Spleen (tissue), 11 donors: ENCODE results near the gene LRRC7. TPM values are rescaled to one million over a fixed set of nuclear protein-coding genes. Genes with fewer than 3 reads are reported as not detected.
A peak's percentile ranks its signal among the peaks of the same experiment; 100 is the strongest.

Source experiments
- DNase-seq: peaks from one replicate; pipeline ENCODE4 v3.0.0-alpha.2; 2020
- H3K27ac ChIP-seq, 8 donors: fragments of 200-600 bp; sonication (generic) in 7 of 8; 1 replicate in 4 of 8; 2 replicates in 4 of 8; pipeline versions ENCODE4 v1.5.0 to v1.8.0; 2016 to 2021; ENCODE audit warnings: inconsistent platforms in 4 of 8, mild to moderate bottlenecking in 4 of 8, moderate library complexity in 1 of 8
- H3K27me3 ChIP-seq, 7 donors: fragments of 200-600 bp; sonication (generic) in 6 of 7; replicated peaks in 1 of 7; 1 replicate in 4 of 7; 2 replicates in 3 of 7; pipeline versions ENCODE4 v1.5.0 to v1.8.0; 2016 to 2021; ENCODE audit warnings: inconsistent platforms in 3 of 7, mild to moderate bottlenecking in 1 of 7
- H3K36me3 ChIP-seq, 6 donors: fragments of 200-600 bp; sonication (generic) in 5 of 6; 1 replicate in 4 of 6; 2 replicates in 2 of 6; pipeline versions ENCODE4 v1.5.0 to v1.8.0; 2016 to 2021; ENCODE audit warnings: inconsistent platforms in 2 of 6
- H3K4me1 ChIP-seq, 6 donors: fragments of 200-600 bp; sonication (generic) in 5 of 6; 1 replicate in 3 of 6; 2 replicates in 3 of 6; pipeline versions ENCODE4 v1.5.0 to v1.8.0; 2016 to 2021; ENCODE audit warnings: inconsistent platforms in 3 of 6
- H3K4me3 ChIP-seq, 8 donors: fragments of 200-600 bp; sonication (generic) in 7 of 8; 1 replicate in 4 of 8; 2 replicates in 4 of 8; pipeline versions ENCODE4 v1.5.0 to v1.8.0; 2016 to 2021; ENCODE audit warnings: inconsistent platforms in 4 of 8, mild to moderate bottlenecking in 4 of 8, moderate library complexity in 2 of 8
- H3K9me3 ChIP-seq, 8 donors: fragments of 200-600 bp; sonication (generic) in 7 of 8; 1 replicate in 4 of 8; 2 replicates in 4 of 8; pipeline versions ENCODE4 v1.5.0 to v1.8.0; 2016 to 2021; ENCODE audit warnings: inconsistent platforms in 4 of 8
- CTCF ChIP-seq, 11 experiments: fragments of 200-600 bp in 7 of 11; fragments of 450-650 bp in 4 of 11; sonication (generic) in 4 of 11; IDR thresholded peaks in 8 of 11; conservative IDR thresholded peaks in 3 of 11; 1 replicate in 7 of 11; 2 replicates in 4 of 11; pipeline versions ENCODE4 v1.4.0 to v1.8.0; 2016 to 2021; ENCODE audit warnings: antibody characterized with exemption in 11 of 11, inconsistent platforms in 4 of 11, mild to moderate bottlenecking in 1 of 11
- POLR2A ChIP-seq, 3 donors: fragments of 450-650 bp; IDR thresholded peaks; one replicate each; pipeline ENCODE4 v1.5.1; 2017; ENCODE audit warnings: antibody characterized with exemption in 3 of 3, mild to moderate bottlenecking in 1 of 3
- POLR2AphosphoS5 ChIP-seq, 3 donors: sonication (generic); formaldehyde crosslinking; IDR thresholded peaks; one replicate each; pipeline ENCODE4 v1.5.1; 2017; ENCODE audit warnings: antibody characterized with exemption in 3 of 3
- WGBS, 5 donors: extraction: QIAGEN DNeasy Blood & Tissue Kit in 3 of 5; methylation state at CpG; one replicate each; pipeline versions ENCODE4 v1.1.5 to v1.1.7; 2013 to 2018; 5-methylcytosine and 5-hydroxymethylcytosine counted together
- intact Hi-C: fragments of 100-400 bp; cut with DNase I; formaldehyde crosslinking; loops from one replicate; pipeline ENCODE4 v1.15.0; 2023; ENCODE audit warnings: low total_unique reads
- polyA plus RNA-seq, 3 donors: library from polyadenylated mRNA; stranded (reverse); fragments of 200-250 nt; gene quantifications; one replicate each; pipeline ENCODE4 v1.2.1, GENCODE V29; 2013
- total RNA-seq, 7 donors: library from RNA; depleted of rRNA in 3 of 7; stranded (reverse); fragments of >200 nt in 3 of 7; fragmentation: NEBNext Ultra II Directional in 4 of 7; extraction: Animal tissue kit (Norgen Biotek cat#: 25700) in 4 of 7; gene quantifications; one replicate each; pipeline versions ENCODE4 v1.1.0 to v1.2.1, GENCODE V29; 2016 to 2021
- donor health status: healthy with polysubstance abuse.
- donor health status: DM: no; HTN: no; CAD: no; lungs with moderate emphysema.
- donor health status: DM: no; HTN: no; CAD: no.
- donor health status: Bipolar disorder and iron deficiency.
- donor health status: healthy.
- donor health status: DM: no; HTN: no; CAD: no.
- donor health status: DM: yes; HTN: yes; CAD: no.

LRRC7 gene
- total and polyA plus RNA-seq, 10 donors = 0.02 to 0.63 (median 0.13) TPM; not detected in 4

GRCh38 chr1:69911301-69911801, 343.6 kb downstream of the LRRC7 start:
- Histone ChIP-seq H3K4me3 (no peak overlapping the region), H3K4me1 (peaks cover 0 to 12% (median 0%) of the 10 kb centered on the region in 6 donors), H3K9me3 (peaks cover 0 to 3% (median 0%) of the 10 kb centered on the region in 8 donors), H3K27me3 (no peaks in the 10 kb centered on the region), H3K27ac (peak overlapping the region in 3 of 8 donors; percentile 26 to 55 (median 39)), H3K36me3 (no peaks in the 10 kb centered on the region)
- TF ChIP-seq CTCF (IDR thresholded peaks at IDR 0.05 in 8 of 11, conservative IDR thresholded peaks at IDR 0.05 in 3 of 11) (no peak), POLR2AphosphoS5 (IDR thresholded peaks at IDR 0.05) (no peak), POLR2A (IDR thresholded peaks at IDR 0.05) (no peak)
- DNase-seq = no peak
- intact Hi-C loops = no loop called here
- 11 to 61% (median 26%) methylated on average over 1 of the region's 1 CpG for WGBS, 5 donors

- H3K4me1 ChIP-seq = peaks cover 0 to 12% (median 0%) of the 10 kb centered on the region in 6 donors
- 60 to 78% (median 74%) methylated on average over 1 of the region's 1 CpG for WGBS, 5 donors
- intact Hi-C loops = no loop called here
- peaks cover 0 to under 1% (median 0%) of the 10 kb centered on the region in 8 donors for H3K9me3 ChIP-seq
- no peaks in the 10 kb centered on the region for H3K27me3 ChIP-seq
- no peak overlapping the region for H3K27ac ChIP-seq
- DNase-seq = no peak
- TF ChIP-seq POLR2AphosphoS5 (IDR thresholded peaks at IDR 0.05) (no peak), CTCF (IDR thresholded peaks at IDR 0.05 in 8 of 11, conservative IDR thresholded peaks at IDR 0.05 in 3 of 11) (no peak), POLR2A (IDR thresholded peaks at IDR 0.05) (no peak)
- no peak overlapping the region for H3K4me3 ChIP-seq
- H3K36me3 ChIP-seq = no peaks in the 10 kb centered on the region
Measured at GRCh38 chr1:69913977-69914376, 346.3 kb downstream of the LRRC7 start.

GRCh38 chr1:69914976-69915765, 347.4 kb downstream of the LRRC7 start:
- Histone ChIP-seq H3K4me3 (no peak overlapping the region), H3K9me3 (peaks cover 0 to 12% (median 0%) of the 10 kb centered on the region in 8 donors), H3K4me1 (peaks cover 0 to 12% (median 0%) of the 10 kb centered on the region in 6 donors), H3K27ac (no peak overlapping the region), H3K36me3 (no peaks in the 10 kb centered on the region), H3K27me3 (no peaks in the 10 kb centered on the region)
- TF ChIP-seq POLR2AphosphoS5 (IDR thresholded peaks at IDR 0.05) (no peak), POLR2A (IDR thresholded peaks at IDR 0.05) (no peak), CTCF (IDR thresholded peaks at IDR 0.05 in 8 of 11, conservative IDR thresholded peaks at IDR 0.05 in 3 of 11) (no peak)
- 44 to 59% (median 56%) methylated on average over 5 of the region's 5 CpGs for WGBS, 5 donors
- no peak for DNase-seq
- intact Hi-C loops = no loop called here
